ENCODE results near the gene HK3.

DNA sequence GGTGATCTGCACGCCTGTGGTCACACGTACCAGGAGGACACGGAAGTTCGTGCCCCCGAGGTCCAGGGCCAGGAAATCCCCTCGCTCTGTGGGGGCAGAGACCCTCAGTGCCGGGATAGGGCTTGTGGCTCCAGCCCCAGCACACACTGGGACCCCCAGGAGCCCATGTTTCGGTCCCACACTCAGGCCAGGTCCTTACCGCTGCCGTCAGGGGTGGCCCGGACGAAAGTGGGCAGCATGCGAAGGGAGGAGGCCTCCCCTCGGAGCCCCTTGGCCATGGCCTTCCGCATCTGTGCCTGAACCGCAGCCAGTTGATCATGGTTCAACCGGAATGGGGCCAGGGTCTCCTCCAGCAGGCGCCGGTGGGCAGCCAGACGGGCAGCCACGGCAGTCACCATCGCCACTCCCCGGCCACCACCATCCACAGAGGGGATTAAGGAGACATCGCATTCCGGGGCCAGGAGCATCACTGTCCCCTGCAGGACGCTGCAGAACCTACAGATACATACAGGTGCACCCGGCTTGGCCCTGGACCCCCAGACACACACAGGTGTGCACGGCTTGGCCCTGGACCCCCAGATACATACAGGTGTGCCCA is 11.8 kb downstream of the HK3 start:
- TF ChIP-seq CTCF (IDR thresholded peaks at IDR 0.05; ENCODE audit: low read depth, low read length) (no peak), EZH2phosphoT487 (IDR thresholded peaks at IDR 0.05; ENCODE audit: low read depth) (no peak)

Measured in OCI-LY3 (cell line).